Kidney (tissue), 14 donors: Measurements from ENCODE around the gene CAPZB. TPM values are rescaled to one million over a fixed set of nuclear protein-coding genes. Genes with fewer than 3 reads are reported as not detected.

ENCODE experiments used
- DNase-seq, 5 donors: peaks; one replicate each; pipeline ENCODE4 v3.0.0-alpha.2; 2013 to 2020
- FAIRE-seq: peaks from 2 replicates; lab custom pipeline; 2012; peaks lifted over from hg19 to GRCh38; lab: Jason Lieb, UNC
- H3K27ac ChIP-seq, 2 donors: one replicate each; pipeline ENCODE4 v1.7.0; 2013; ENCODE audit warnings: low read depth in 2 of 2, low read length in 2 of 2, inconsistent platforms in 1 of 2
- H3K27me3 ChIP-seq: one replicate; pipeline ENCODE4 v1.7.1; 2013; ENCODE audit warnings: low read length, inconsistent platforms; ENCODE audit not compliant: control insufficient read depth, insufficient read depth
- H3K36me3 ChIP-seq, 3 donors: one replicate each; pipeline versions ENCODE4 v1.7.0 to v1.7.1; 2013; ENCODE audit warnings: low read length in 3 of 3, control low read depth in 1 of 3, inconsistent platforms in 1 of 3; ENCODE audit not compliant: insufficient read depth in 3 of 3, control insufficient read depth in 2 of 3
- H3K4me1 ChIP-seq, 3 donors: one replicate each; pipeline versions ENCODE4 v1.7.0 to v1.7.1; 2013; ENCODE audit warnings: low read length in 3 of 3, inconsistent platforms in 1 of 3, low read depth in 1 of 3; ENCODE audit not compliant: control insufficient read depth in 2 of 3, insufficient read depth in 2 of 3
- H3K4me3 ChIP-seq, 3 donors: one replicate each; pipeline versions ENCODE4 v1.7.0 to v1.8.1; 2013; ENCODE audit warnings: low read length in 3 of 3, control low read depth in 1 of 3, inconsistent platforms in 1 of 3
- H3K9ac ChIP-seq, 3 donors: one replicate each; pipeline versions ENCODE4 v1.7.0 to v1.7.1; 2013; ENCODE audit warnings: low read length in 3 of 3, control low read depth in 1 of 3, inconsistent platforms in 1 of 3
- H3K9me3 ChIP-seq, 3 donors: one replicate each; pipeline versions ENCODE4 v1.7.0 to v1.7.1; 2013; ENCODE audit warnings: low read length in 3 of 3, control low read depth in 1 of 3, inconsistent platforms in 1 of 3; ENCODE audit not compliant: control insufficient read depth in 2 of 3, insufficient read depth in 1 of 3
- intact Hi-C: fragments of 100-400 bp; cut with DNase I; formaldehyde crosslinking; loops from one replicate; pipeline ENCODE4 v1.11.1; 2022
- polyA plus RNA-seq: library from polyadenylated mRNA; stranded (reverse); fragments of 350-450 nt; fragmentation: Illumina TruSeq; extraction: RNeasy Lipid Tissue Mini Kit (QIAGEN cat#74804); gene quantifications from one replicate; pipeline ENCODE4 v1.2.3, GENCODE V29; 2014; ENCODE audit warnings: low read depth, low replicate concordance; ENCODE audit not compliant: insufficient read depth
- total RNA-seq: library from RNA; stranded (reverse); fragmentation: NEBNext Ultra II Directional; extraction: Animal tissue kit (Norgen Biotek cat#: 25700); gene quantifications from one replicate; pipeline ENCODE4 v1.2.1, GENCODE V29; 2021
- TF ChIP-seq, protein P1 (sequence below): IDR thresholded peaks from 3 replicates; pipeline ENCODE4 v1.5.1; 2012; ENCODE audit warnings: mild to moderate bottlenecking, moderate library complexity, borderline replicate concordance; ENCODE audit not compliant: insufficient read depth; ENCODE audit errors: extremely low read depth
- donor health status: control.
- donor health status: control.
- donor health status: control.
- donor health status: control.
- donor health status: control.
- donor health status: DM: yes; HTN: yes; CAD: no.
- donor health status: Normal renal cell carcinoma (clear cell type).

CAPZB gene
- total and polyA plus RNA-seq, 2 donors from 2014 or later: 253 to 265 TPM

DNA sequence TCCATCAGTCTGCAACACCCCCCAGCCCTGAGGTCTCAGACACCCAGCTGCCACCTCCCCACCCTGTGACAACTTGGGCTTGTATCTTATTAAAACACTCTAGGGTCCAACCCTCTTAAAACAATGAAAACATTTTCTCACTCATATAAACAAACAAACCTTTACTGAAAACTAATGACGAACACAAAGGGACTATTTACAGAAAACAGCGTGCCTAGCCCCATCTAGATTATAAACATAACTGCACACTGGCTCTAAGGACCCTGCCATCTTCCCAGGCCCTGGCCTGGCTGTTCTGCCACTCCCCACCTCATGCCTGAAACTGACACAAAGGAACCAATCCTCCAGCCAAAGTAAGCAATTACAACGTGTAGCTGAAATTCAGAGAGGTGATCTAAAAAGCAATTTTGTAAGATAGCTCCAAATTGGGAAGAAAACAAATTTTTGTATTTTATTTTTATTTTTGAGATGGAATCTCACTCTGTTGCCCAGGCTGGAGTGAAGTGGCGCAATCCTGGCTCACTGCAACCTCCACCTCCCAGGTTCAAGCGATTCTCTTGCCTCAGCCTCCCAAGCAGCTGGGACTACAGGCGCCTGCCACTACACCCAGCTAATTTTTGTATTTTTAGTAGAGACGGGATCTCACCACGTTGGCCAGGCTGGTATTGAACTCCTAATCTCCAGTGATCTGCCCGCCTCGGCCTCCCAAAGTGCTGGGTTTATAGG, 40.9 kb downstream of the CAPZB start:
- Histone ChIP-seq H3K9ac (no peak overlapping the region), H3K27ac (peak overlapping the region in 1 of 2 donors; percentile 13), H3K4me3 (no peak overlapping the region), H3K27me3 (no peaks in the 10 kb centered on the region), H3K9me3 (no peaks in the 10 kb centered on the region), H3K36me3 (no peaks in the 10 kb centered on the region), H3K4me1 (peaks cover 2 to 35% (median 32%) of the 10 kb centered on the region in 3 donors)
- intact Hi-C loops: no loop called here
- DNase-seq (no peak), FAIRE-seq (no peak)
- TF ChIP-seq, protein P1, sequence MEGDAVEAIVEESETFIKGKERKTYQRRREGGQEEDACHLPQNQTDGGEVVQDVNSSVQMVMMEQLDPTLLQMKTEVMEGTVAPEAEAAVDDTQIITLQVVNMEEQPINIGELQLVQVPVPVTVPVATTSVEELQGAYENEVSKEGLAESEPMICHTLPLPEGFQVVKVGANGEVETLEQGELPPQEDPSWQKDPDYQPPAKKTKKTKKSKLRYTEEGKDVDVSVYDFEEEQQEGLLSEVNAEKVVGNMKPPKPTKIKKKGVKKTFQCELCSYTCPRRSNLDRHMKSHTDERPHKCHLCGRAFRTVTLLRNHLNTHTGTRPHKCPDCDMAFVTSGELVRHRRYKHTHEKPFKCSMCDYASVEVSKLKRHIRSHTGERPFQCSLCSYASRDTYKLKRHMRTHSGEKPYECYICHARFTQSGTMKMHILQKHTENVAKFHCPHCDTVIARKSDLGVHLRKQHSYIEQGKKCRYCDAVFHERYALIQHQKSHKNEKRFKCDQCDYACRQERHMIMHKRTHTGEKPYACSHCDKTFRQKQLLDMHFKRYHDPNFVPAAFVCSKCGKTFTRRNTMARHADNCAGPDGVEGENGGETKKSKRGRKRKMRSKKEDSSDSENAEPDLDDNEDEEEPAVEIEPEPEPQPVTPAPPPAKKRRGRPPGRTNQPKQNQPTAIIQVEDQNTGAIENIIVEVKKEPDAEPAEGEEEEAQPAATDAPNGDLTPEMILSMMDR: no peak

DNA sequence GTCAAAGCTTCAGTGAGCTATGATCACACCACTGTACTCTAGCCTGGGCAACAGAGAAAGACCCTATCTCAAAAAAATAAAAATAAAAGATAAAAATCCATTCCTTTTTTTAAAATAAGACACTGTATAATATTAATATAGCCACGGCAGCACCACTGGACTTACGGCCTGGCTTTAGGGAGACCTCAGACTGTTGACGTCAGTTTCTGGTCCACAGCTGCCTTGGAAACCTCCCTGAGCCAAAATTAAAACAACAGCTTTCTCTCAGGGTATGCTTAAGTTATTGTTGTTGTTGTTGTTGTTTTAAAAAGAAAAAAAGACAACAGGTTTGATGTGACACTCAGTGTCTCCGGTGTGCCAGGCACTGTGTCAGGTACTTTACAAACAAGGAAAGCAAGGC, 42.0 kb downstream of the CAPZB start:
- Histone ChIP-seq H3K27ac (peak overlapping the region in 1 of 2 donors; percentile 35), H3K4me1 (peaks cover 0 to 32% (median 32%) of the 10 kb centered on the region in 3 donors), H3K9me3 (no peaks in the 10 kb centered on the region), H3K4me3 (no peak overlapping the region), H3K9ac (no peak overlapping the region), H3K27me3 (no peaks in the 10 kb centered on the region), H3K36me3 (no peaks in the 10 kb centered on the region)
- intact Hi-C loops: no loop called here
- TF ChIP-seq, protein P1: no peak
- DNase-seq: no peak
- FAIRE-seq: no peak

DNA sequence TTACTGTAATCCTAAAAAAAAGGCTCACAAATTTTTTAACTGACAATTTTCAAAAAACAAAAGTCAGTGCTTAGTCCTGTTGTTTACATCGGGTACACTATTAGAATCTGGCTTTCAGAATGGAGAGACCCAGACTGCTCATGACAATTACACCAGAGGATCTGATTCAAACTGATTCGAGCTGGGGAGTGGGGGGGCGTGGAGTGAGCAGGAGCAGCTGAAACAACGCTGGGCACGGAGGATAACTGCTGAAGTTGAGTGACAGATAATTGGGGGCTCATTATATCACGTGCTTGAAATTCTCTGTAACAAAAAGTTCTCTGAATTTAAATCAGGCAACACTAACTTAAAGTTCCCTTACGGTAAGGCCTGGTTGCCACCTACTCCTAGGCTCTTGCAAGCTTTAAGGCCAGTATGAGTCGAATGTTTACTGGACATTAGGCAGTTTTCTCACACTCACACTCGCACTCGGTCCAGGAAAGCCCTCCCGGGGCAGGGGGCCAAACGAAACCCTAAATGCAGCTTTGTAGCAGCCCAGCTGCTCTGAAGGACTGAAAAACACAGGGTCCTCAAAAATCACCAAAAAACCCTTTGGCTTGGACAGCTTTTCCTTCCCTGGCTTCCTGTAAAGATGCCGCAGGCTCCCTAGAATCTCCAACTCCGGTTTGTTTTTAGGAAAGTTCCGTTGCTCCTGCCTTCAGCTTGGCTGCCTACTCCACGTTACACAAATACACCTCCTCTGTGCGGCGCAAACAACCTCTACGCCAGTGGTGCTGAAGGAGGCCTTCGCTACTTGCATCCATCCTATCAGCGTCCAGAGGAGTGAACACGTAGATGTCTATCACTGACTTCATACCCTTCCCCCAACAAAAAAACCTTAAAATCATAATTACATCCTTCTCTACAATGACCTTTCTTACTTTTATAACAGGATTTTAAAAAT, 42.9 kb downstream of the CAPZB start:
- FAIRE-seq (no peak), DNase-seq (no peak)
- H3K27me3 ChIP-seq: no peaks in the 10 kb centered on the region
- TF ChIP-seq, protein P1: no peak
- no peaks in the 10 kb centered on the region for H3K36me3 ChIP-seq
- intact Hi-C loops: no loop called here
- peaks cover 6 to 35% (median 32%) of the 10 kb centered on the region in 3 donors for H3K4me1 ChIP-seq
- H3K9ac ChIP-seq: no peak overlapping the region
- H3K4me3 ChIP-seq: no peak overlapping the region
- H3K27ac ChIP-seq: no peak overlapping the region
- H3K9me3 ChIP-seq: no peaks in the 10 kb centered on the region
